A673 (cell line): ENCODE measurements around the gene CALM3.

Experiments
- CTCF ChIP-seq: fragments of 300-800, 200-600 bp; sonication (generic); conservative IDR thresholded peaks from 2 replicates; pipeline ENCODE4 v1.5.1; 2017; ENCODE audit warnings: low read depth, mild to moderate bottlenecking, antibody characterized with exemption, low read length, moderate library complexity, mixed read lengths
- EZH2 ChIP-seq: fragments of 200-600 bp; sonication (generic); IDR thresholded peaks from 2 replicates; pipeline ENCODE4 v1.6.1; 2017; ENCODE audit warnings: borderline replicate concordance, low read depth, mild to moderate bottlenecking, mixed read lengths, antibody characterized with exemption, low read length; ENCODE audit not compliant: poor library complexity, severe bottlenecking

- peak; percentile 46 for TF ChIP-seq CTCF
- no peak for TF ChIP-seq EZH2
Measured at GRCh38 chr19:46571495-46571894, 29.6 kb upstream of the CALM3 start.
